OCI-LY7 (cell line): ENCODE results near the gene TAF10.

ENCODE experiments used
- CTCF ChIP-seq: fragments of 200-600 bp; sonication (generic); conservative IDR thresholded peaks from 2 replicates; pipeline ENCODE4 v1.5.1; 2014; ENCODE audit warnings: mild to moderate bottlenecking, antibody characterized with exemption, low read length, moderate library complexity, mixed read lengths
- EZH2phosphoT487 ChIP-seq: fragments of 200-600 bp; sonication (generic); IDR thresholded peaks from 2 replicates; pipeline ENCODE4 v1.6.1; 2018; ENCODE audit warnings: low read depth, borderline replicate concordance, mild to moderate bottlenecking, mixed run types, antibody characterized with exemption, low read length, moderate library complexity, mixed read lengths

- no peak for TF ChIP-seq CTCF
- TF ChIP-seq EZH2phosphoT487 = no peak
These were observed 33.9 kb downstream of the TAF10 start for GRCh38 chr11:6578134-6578533.
